Lower leg skin (tissue), 4 donors: Measurements from ENCODE around the gene ZDHHC8. TPM values are rescaled to one million over a fixed set of nuclear protein-coding genes. Genes with fewer than 3 reads are reported as not detected.

Experiments
- DNase-seq, 2 donors: peaks; one replicate each; pipeline ENCODE4 v3.0.0-alpha.2; 2019; ENCODE audit warnings: low spot score in 2 of 2
- H3K4me3 ChIP-seq: fragments of 200-600 bp; sonication (generic); 2 replicates; pipeline ENCODE4 v1.5.1; 2017; ENCODE audit warnings: mild to moderate bottlenecking, low read depth; ENCODE audit not compliant: poor library complexity, severe bottlenecking
- CTCF ChIP-seq, 3 donors: fragments of 450-650 bp; IDR thresholded peaks; one replicate each; pipeline ENCODE4 v1.5.1; 2016; ENCODE audit warnings: antibody characterized with exemption in 3 of 3, mild to moderate bottlenecking in 3 of 3, moderate library complexity in 2 of 3
- POLR2A ChIP-seq, 2 donors: fragments of 450-650 bp; IDR thresholded peaks; one replicate each; pipeline ENCODE4 v1.6.1; 2016 to 2017; ENCODE audit warnings: antibody characterized with exemption in 2 of 2, mild to moderate bottlenecking in 1 of 2, moderate library complexity in 1 of 2
- WGBS, 2 donors: methylation state at CpG; one replicate each; pipeline ENCODE4 v1.1.5; 2018; 5-methylcytosine and 5-hydroxymethylcytosine counted together
- intact Hi-C: fragments of 100-400 bp; cut with DNase I; formaldehyde crosslinking; loops from one replicate; pipeline ENCODE4 v1.15.0; 2023; ENCODE audit warnings: low total_unique reads
- total RNA-seq, 4 donors: library from RNA; depleted of rRNA; stranded (reverse); fragments of >200 nt; gene quantifications; one replicate each; pipeline ENCODE4 v1.1.0, GENCODE V29; 2016

The ZDHHC8 gene
- total RNA-seq, 4 donors from 2014 or later = 17.8 to 30.0 (median 26.1) TPM

- H3K4me3 ChIP-seq = no peak overlapping the region
- no peak for DNase-seq
- WGBS, 2 donors = 76 to 84% methylated on average over 7 of the region's 7 CpGs
- TF ChIP-seq CTCF (IDR thresholded peaks at IDR 0.05) = no peak
- TF ChIP-seq POLR2A (IDR thresholded peaks at IDR 0.05) = no peak
- intact Hi-C loops = no loop called here
Measured at GRCh38 chr22:20111689-20112622, 19.6 kb upstream of the ZDHHC8 start.

- DNase-seq = no peak
- H3K4me3 ChIP-seq = no peak overlapping the region
- WGBS, 2 donors = 73 to 81% methylated on average over 23 to 26 of the region's 26 CpGs
- TF ChIP-seq POLR2A (IDR thresholded peaks at IDR 0.05) (no peak), CTCF (IDR thresholded peaks at IDR 0.05) (no peak)
- intact Hi-C loops = no loop called here
Measured at GRCh38 chr22:20112623-20113511, 18.7 kb upstream of the ZDHHC8 start.

DNA sequence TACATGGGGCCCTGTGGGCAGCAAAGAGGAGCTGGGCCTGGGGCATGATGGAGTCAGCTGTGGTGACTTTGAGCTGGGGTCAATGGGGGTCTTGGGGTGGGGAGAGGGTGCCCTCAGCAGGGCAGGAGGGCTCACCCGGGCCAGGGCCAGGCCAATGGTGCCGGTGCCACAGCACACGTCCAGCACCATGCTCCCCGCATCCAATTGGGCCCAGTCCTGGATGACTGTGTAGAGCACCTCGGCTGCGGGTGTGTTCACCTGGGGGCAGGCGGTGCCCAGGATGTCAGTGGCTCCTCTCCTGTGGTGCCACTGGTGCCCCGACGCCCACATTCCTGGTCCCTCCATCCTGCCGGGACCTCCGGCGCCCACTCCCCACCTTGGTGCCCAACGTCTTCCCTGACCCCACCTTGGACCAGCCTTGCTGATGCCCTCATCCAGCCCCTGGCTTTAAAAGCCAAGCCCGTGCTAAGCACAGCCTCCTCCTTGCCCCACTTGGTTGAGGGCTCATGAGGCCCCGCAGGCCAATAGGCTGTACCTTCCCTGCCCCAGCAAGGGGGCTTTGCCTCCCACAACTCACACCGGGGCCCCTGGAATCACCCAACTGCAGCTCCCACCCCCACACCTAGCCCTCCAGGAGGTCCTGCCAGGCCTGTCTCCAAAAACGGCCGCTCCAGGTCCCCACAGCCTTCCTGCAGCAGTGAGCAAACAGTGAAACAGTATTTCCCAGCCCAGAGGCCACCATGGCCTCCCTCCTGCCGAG lies 17.9 kb upstream of the ZDHHC8 start:
- no peak for TF ChIP-seq CTCF (IDR thresholded peaks at IDR 0.05)
- TF ChIP-seq POLR2A (IDR thresholded peaks at IDR 0.05) = no peak
- intact Hi-C loops = no loop called here
- 79 to 85% methylated on average over 17 to 18 of the region's 19 CpGs for WGBS, 2 donors
- H3K4me3 ChIP-seq = no peak overlapping the region
- DNase-seq = no peak

GRCh38 chr22:20114506-20115475 lies 16.8 kb upstream of the ZDHHC8 start:
- WGBS, 2 donors = 83 to 87% methylated on average over 34 to 35 of the region's 36 CpGs
- intact Hi-C loops = no loop called here
- no peak for TF ChIP-seq CTCF (IDR thresholded peaks at IDR 0.05)
- TF ChIP-seq POLR2A (IDR thresholded peaks at IDR 0.05) = no peak
- DNase-seq = no peak
- H3K4me3 ChIP-seq = no peak overlapping the region
